Keratinocyte (primary cell): Measurements from ENCODE around the gene SLC38A1. TPM values are rescaled to one million over a fixed set of nuclear protein-coding genes. Genes with fewer than 3 reads are reported as not detected.

Source experiments
- DNase-seq: peaks from one replicate; pipeline ENCODE4 v3.0.0-alpha.2; 2011; ENCODE audit warnings: low read depth, missing footprints, low spot score
- FAIRE-seq: peaks from 2 replicates; lab custom pipeline; 2011; peaks lifted over from hg19 to GRCh38; lab: Jason Lieb, UNC
- H2AFZ ChIP-seq: 2 replicates; pipeline ENCODE4 v1.6.0; 2012; ENCODE audit warnings: low read length, control low read depth, inconsistent platforms; ENCODE audit not compliant: control insufficient read depth
- H3K27ac ChIP-seq: 2 replicates; pipeline ENCODE4 v1.5.1; 2011; ENCODE audit warnings: low read length; ENCODE audit not compliant: control insufficient read depth, insufficient read depth
- H3K27me3 ChIP-seq: 3 replicates; pipeline ENCODE4 v1.6.0; 2011; ENCODE audit warnings: low read length; ENCODE audit not compliant: control insufficient read depth, insufficient read depth; ENCODE audit errors: extremely low read depth
- H3K36me3 ChIP-seq, 2 experiments: 2 replicates in 1 of 2; 3 replicates in 1 of 2; pipeline ENCODE4 v1.5.1; 2011; ENCODE audit warnings: low read length in 2 of 2, mild to moderate bottlenecking in 1 of 2; ENCODE audit not compliant: control insufficient read depth in 2 of 2, insufficient read depth in 2 of 2; ENCODE audit errors: extremely low read depth in 1 of 2
- H3K4me1 ChIP-seq: 3 replicates; pipeline ENCODE4 v1.5.1; 2011; ENCODE audit warnings: low read length; ENCODE audit not compliant: control insufficient read depth, insufficient read depth; ENCODE audit errors: extremely low read depth
- H3K4me2 ChIP-seq: 3 replicates; pipeline ENCODE4 v1.6.0; 2011; ENCODE audit warnings: low read depth, low read length; ENCODE audit not compliant: control insufficient read depth, insufficient read depth; ENCODE audit errors: extremely low read depth
- H3K4me3 ChIP-seq, 3 experiments: fragments of 200-600 bp in 1 of 3; sonication (generic) in 1 of 3; 2 replicates in 2 of 3; 3 replicates in 1 of 3; pipeline ENCODE4 v1.5.1; 2011 to 2016; ENCODE audit warnings: low read length in 3 of 3, mild to moderate bottlenecking in 3 of 3, control low read depth in 2 of 3, inconsistent platforms in 1 of 3, low read depth in 1 of 3, mixed read lengths in 1 of 3, mixed run types in 1 of 3, moderate library complexity in 1 of 3; ENCODE audit not compliant: control insufficient read depth in 2 of 3, insufficient read depth in 2 of 3; ENCODE audit errors: extremely low read depth in 1 of 3
- H3K79me2 ChIP-seq: 2 replicates; pipeline ENCODE4 v1.6.0; 2012; ENCODE audit warnings: low read length; ENCODE audit not compliant: control insufficient read depth, insufficient read depth
- H3K9ac ChIP-seq: 3 replicates; pipeline ENCODE4 v1.6.0; 2011; ENCODE audit warnings: low read length; ENCODE audit not compliant: control insufficient read depth, insufficient read depth; ENCODE audit errors: extremely low read depth
- H3K9me1 ChIP-seq: 3 replicates; pipeline ENCODE4 v1.6.0; 2011; ENCODE audit warnings: low read length; ENCODE audit not compliant: control insufficient read depth, insufficient read depth; ENCODE audit errors: extremely low read depth
- H3K9me3 ChIP-seq: 2 replicates; pipeline ENCODE4 v1.5.1; 2012; ENCODE audit warnings: low read depth, low read length; ENCODE audit not compliant: control insufficient read depth
- H4K20me1 ChIP-seq: 3 replicates; pipeline ENCODE4 v1.6.0; 2011; ENCODE audit warnings: low read length; ENCODE audit not compliant: control insufficient read depth, insufficient read depth; ENCODE audit errors: extremely low read depth
- CTCF ChIP-seq, 3 experiments: IDR thresholded peaks in 1 of 3; conservative IDR thresholded peaks in 1 of 3; optimal IDR thresholded peaks in 1 of 3; 2 replicates in 2 of 3; 3 replicates in 1 of 3; pipeline versions ENCODE3 to v1.5.1; 2011; ENCODE audit warnings: low read length in 3 of 3, mild to moderate bottlenecking in 3 of 3, moderate library complexity in 2 of 3, control low read depth in 1 of 3, inconsistent platforms in 1 of 3; ENCODE audit not compliant: insufficient read depth in 2 of 3; ENCODE audit errors: extremely low read depth in 1 of 3
- EZH2 ChIP-seq: IDR thresholded peaks from one replicate; pipeline ENCODE4 v1.6.1; 2012; ENCODE audit warnings: inconsistent platforms, mild to moderate bottlenecking, low read length, moderate library complexity
- dilution Hi-C: fragments of 300-500 bp; cut with MboI; formaldehyde crosslinking; loops from one replicate; pipeline ENCODE4 v1.7.0; 2020; ENCODE audit warnings: low sequenced_read_pairs; ENCODE audit not compliant: extremely low pct_ligation_motif_present
- polyA plus RNA-seq, 5 experiments: library from polyadenylated mRNA; depleted of rRNA in 3 of 5; stranded (reverse) in 3 of 5; stranded (forward) in 1 of 5; unstranded in 1 of 5; fragments of >200 nt; gene quantifications; 1 replicate in 1 of 5; 2 replicates in 3 of 5; 3 replicates in 1 of 5; pipeline versions ENCODE4 v1.2.1 to v1.2.3, GENCODE V29; 2011 to 2012; ENCODE audit warnings: missing spikeins in 2 of 5, low read depth in 1 of 5, low replicate concordance in 1 of 5

SLC38A1 gene
- polyA plus RNA-seq, 1 donor (not counting 4 experiments of a cell fraction or from before 2014, with no cell fraction given) = 134 TPM

GRCh38 chr12:46148327-46149078 is 120.3 kb downstream of the SLC38A1 start:
- no peaks in the 10 kb centered on the region for H3K36me3 ChIP-seq
- H3K9me3 ChIP-seq = no peaks in the 10 kb centered on the region
- H2AFZ ChIP-seq = no peak overlapping the region
- H3K4me2 ChIP-seq = no peak overlapping the region
- no peaks in the 10 kb centered on the region for H4K20me1 ChIP-seq
- FAIRE-seq (no peak), DNase-seq (no peak)
- H3K4me1 ChIP-seq = peaks cover 2% of the 10 kb centered on the region
- no peak overlapping the region for H3K27ac ChIP-seq
- H3K79me2 ChIP-seq = no peaks in the 10 kb centered on the region
- no peak for TF ChIP-seq EZH2
- no peak for TF ChIP-seq CTCF (optimal IDR thresholded peaks at IDR 0.05 in 1 of 3, IDR thresholded peaks at IDR 0.05 in 1 of 3, conservative IDR thresholded peaks at IDR 0.05 in 1 of 3; ENCODE audit: extremely low read depth in 1 of 3, insufficient read depth in 2 of 3, low read length in 3 of 3)
- dilution Hi-C loops = no loop called here
- no peaks in the 10 kb centered on the region for H3K9me1 ChIP-seq
- no peak overlapping the region for H3K4me3 ChIP-seq
- no peaks in the 10 kb centered on the region for H3K27me3 ChIP-seq
- H3K9ac ChIP-seq = no peak overlapping the region

GRCh38 chr12:46147144-46147543 is 121.7 kb downstream of the SLC38A1 start:
- no peak overlapping the region for H3K4me2 ChIP-seq
- H3K27me3 ChIP-seq = no peaks in the 10 kb centered on the region
- TF ChIP-seq EZH2 (no peak), CTCF (optimal IDR thresholded peaks at IDR 0.05 in 1 of 3, IDR thresholded peaks at IDR 0.05 in 1 of 3, conservative IDR thresholded peaks at IDR 0.05 in 1 of 3; ENCODE audit: extremely low read depth in 1 of 3, insufficient read depth in 2 of 3, low read length in 3 of 3) (no peak)
- no peaks in the 10 kb centered on the region for H3K36me3 ChIP-seq
- no peaks in the 10 kb centered on the region for H3K9me3 ChIP-seq
- H3K9ac ChIP-seq = no peak overlapping the region
- H3K4me1 ChIP-seq = no peaks in the 10 kb centered on the region
- H3K79me2 ChIP-seq = no peaks in the 10 kb centered on the region
- no peak overlapping the region for H3K27ac ChIP-seq
- no peak overlapping the region for H2AFZ ChIP-seq
- dilution Hi-C loops = no loop called here
- FAIRE-seq = no peak
- no peaks in the 10 kb centered on the region for H3K9me1 ChIP-seq
- DNase-seq = no peak
- H4K20me1 ChIP-seq = no peaks in the 10 kb centered on the region
- H3K4me3 ChIP-seq = no peak overlapping the region
